GM13976 (cell line): Measurements from ENCODE around the gene VEGFA.

Source experiments
- DNase-seq: peaks from one replicate; pipeline ENCODE4 v3.0.0; 2012; ENCODE audit warnings: low spot score
- in situ Hi-C: fragments of 300-500 bp; cut with MboI; formaldehyde crosslinking; loops from one replicate; pipeline ENCODE4 v1.12.0; 2022; ENCODE audit warnings: low sequenced_read_pairs, mixed read lengths, inconsistent platforms; ENCODE audit not compliant: unreplicated experiment
- TF ChIP-seq, protein P1 (sequence below): IDR thresholded peaks from 2 replicates; pipeline ENCODE4 v1.5.1; 2012; ENCODE audit warnings: borderline replicate concordance, mild to moderate bottlenecking; ENCODE audit not compliant: insufficient read depth; ENCODE audit errors: extremely low read depth, missing control alignments, control extremely low read depth

Gene VEGFA

DNA sequence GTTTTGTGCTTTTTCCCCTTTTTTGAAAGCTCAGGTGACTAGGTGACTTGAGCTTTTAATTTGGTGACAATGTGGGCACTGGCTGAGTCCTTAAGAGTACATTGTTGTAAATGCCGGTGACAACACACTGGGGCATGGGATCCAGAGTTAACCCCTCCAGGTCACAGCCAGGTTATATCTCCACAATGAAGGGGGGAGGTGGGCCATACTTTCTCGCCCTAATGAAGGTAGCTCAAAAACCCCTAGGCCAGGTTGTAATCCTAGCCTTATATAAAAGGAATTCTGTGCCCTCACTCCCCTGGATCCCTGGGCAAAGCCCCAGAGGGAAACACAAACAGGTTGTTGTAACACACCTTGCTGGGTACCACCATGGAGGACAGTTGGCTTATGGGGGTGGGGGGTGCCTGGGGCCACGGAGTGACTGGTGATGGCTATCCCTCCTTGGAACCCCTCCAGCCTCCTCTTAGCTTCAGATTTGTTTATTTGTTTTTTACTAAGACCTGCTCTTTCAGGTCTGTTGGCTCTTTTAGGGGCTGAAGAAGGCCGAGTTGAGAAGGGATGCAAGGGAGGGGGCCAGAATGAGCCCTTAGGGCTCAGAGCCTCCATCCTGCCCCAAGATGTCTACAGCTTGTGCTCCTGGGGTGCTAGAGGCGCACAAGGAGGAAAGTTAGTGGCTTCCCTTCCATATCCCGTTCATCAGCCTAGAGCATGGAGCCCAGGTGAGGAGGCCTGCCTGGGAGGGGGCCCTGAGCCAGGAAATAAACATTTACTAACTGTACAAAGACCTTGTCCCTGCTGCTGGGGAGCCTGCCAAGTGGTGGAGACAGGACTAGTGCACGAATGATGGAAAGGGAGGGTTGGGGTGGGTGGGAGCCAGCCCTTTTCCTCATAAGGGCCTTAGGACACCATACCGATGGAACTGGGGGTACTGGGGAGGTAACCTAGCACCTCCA is 2.2 kb upstream of the VEGFA start:
- DNase-seq, result no peak
- TF ChIP-seq, protein P1, sequence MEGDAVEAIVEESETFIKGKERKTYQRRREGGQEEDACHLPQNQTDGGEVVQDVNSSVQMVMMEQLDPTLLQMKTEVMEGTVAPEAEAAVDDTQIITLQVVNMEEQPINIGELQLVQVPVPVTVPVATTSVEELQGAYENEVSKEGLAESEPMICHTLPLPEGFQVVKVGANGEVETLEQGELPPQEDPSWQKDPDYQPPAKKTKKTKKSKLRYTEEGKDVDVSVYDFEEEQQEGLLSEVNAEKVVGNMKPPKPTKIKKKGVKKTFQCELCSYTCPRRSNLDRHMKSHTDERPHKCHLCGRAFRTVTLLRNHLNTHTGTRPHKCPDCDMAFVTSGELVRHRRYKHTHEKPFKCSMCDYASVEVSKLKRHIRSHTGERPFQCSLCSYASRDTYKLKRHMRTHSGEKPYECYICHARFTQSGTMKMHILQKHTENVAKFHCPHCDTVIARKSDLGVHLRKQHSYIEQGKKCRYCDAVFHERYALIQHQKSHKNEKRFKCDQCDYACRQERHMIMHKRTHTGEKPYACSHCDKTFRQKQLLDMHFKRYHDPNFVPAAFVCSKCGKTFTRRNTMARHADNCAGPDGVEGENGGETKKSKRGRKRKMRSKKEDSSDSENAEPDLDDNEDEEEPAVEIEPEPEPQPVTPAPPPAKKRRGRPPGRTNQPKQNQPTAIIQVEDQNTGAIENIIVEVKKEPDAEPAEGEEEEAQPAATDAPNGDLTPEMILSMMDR, result no peak
- in situ Hi-C loops, result loop anchor here (10.0 kb wide), 1 partner anchor 103 kb away; no protein-coding TSS in a partner anchor

DNA sequence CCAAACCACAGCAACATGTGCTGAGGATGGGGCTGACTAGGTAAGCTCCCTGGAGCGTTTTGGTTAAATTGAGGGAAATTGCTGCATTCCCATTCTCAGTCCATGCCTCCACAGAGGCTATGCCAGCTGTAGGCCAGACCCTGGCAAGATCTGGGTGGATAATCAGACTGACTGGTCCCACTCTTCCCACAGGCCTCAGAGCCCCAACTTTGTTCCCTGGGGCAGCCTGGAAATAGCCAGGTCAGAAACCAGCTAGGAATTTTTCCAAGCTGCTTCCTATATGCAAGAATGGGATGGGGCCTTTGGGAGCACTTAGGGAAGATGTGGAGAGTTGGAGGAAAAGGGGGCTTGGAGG is 1.5 kb upstream of the VEGFA start:
- in situ Hi-C loops, result loop anchor here (10.0 kb wide), 1 partner anchor 104 kb away; no protein-coding TSS in a partner anchor
- DNase-seq, result no peak
- TF ChIP-seq, protein P1, result no peak

DNA sequence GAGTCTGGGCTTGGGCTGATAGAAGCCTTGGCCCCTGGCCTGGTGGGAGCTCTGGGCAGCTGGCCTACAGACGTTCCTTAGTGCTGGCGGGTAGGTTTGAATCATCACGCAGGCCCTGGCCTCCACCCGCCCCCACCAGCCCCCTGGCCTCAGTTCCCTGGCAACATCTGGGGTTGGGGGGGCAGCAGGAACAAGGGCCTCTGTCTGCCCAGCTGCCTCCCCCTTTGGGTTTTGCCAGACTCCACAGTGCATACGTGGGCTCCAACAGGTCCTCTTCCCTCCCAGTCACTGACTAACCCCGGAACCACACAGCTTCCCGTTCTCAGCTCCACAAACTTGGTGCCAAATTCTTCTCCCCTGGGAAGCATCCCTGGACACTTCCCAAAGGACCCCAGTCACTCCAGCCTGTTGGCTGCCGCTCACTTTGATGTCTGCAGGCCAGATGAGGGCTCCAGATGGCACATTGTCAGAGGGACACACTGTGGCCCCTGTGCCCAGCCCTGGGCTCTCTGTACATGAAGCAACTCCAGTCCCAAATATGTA is 957 bp upstream of the VEGFA start:
- in situ Hi-C loops, result loop anchor here (10.0 kb wide), 1 partner anchor 104 kb away; no protein-coding TSS in a partner anchor

DNA sequence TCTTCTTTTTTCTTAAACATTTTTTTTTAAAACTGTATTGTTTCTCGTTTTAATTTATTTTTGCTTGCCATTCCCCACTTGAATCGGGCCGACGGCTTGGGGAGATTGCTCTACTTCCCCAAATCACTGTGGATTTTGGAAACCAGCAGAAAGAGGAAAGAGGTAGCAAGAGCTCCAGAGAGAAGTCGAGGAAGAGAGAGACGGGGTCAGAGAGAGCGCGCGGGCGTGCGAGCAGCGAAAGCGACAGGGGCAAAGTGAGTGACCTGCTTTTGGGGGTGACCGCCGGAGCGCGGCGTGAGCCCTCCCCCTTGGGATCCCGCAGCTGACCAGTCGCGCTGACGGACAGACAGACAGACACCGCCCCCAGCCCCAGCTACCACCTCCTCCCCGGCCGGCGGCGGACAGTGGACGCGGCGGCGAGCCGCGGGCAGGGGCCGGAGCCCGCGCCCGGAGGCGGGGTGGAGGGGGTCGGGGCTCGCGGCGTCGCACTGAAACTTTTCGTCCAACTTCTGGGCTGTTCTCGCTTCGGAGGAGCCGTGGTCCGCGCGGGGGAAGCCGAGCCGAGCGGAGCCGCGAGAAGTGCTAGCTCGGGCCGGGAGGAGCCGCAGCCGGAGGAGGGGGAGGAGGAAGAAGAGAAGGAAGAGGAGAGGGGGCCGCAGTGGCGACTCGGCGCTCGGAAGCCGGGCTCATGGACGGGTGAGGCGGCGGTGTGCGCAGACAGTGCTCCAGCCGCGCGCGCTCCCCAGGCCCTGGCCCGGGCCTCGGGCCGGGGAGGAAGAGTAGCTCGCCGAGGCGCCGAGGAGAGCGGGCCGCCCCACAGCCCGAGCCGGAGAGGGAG is 580 bp downstream of the VEGFA start:
- peak; percentile 75 for DNase-seq
- in situ Hi-C loops, result loop anchor here (5.0 kb wide), 1 partner anchor 297 kb away; no protein-coding TSS in a partner anchor
- TF ChIP-seq, protein P1, result no peak

More for the DNA sequence above, 957 bp upstream of the VEGFA start:
- no peak for DNase-seq
- TF ChIP-seq, protein P1, result no peak

DNA sequence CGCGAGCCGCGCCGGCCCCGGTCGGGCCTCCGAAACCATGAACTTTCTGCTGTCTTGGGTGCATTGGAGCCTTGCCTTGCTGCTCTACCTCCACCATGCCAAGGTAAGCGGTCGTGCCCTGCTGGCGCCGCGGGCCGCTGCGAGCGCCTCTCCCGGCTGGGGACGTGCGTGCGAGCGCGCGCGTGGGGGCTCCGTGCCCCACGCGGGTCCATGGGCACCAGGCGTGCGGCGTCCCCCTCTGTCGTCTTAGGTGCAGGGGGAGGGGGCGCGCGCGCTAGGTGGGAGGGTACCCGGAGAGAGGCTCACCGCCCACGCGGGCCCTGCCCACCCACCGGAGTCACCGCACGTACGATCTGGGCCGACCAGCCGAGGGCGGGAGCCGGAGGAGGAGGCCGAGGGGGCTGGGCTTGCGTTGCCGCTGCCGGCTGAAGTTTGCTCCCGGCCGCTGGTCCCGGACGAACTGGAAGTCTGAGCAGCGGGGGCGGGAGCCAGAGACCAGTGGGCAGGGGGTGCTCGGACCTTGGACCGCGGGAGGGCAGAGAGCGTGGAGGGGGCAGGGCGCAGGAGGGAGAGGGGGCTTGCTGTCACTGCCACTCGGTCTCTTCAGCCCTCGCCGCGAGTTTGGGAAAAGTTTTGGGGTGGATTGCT is 1.3 kb downstream of the VEGFA start:
- DNase-seq, result peak; percentile 76
- in situ Hi-C loops, result loop anchor here (5.0 kb wide), 1 partner anchor 296 kb away; no protein-coding TSS in a partner anchor
- TF ChIP-seq, protein P1, result no peak
